HCT116 (cell line): ENCODE measurements around the gene NDUFS5. TPM values are rescaled to one million over a fixed set of nuclear protein-coding genes. Genes with fewer than 3 reads are reported as not detected.

Experiments used
- ATAC-seq: fragments of 200-7000 bp; cut with Tn5 transposase; 2 replicates; pipeline ENCODE4 v1.9.1; 2020; ENCODE audit warnings: mild to moderate bottlenecking, moderate library complexity
- BruUV-seq: library from RNA; stranded (reverse); fragments of 400-500 nt; replicated peaks from 2 replicates; lab custom pipeline; 2021; lab: Mats Ljungman, UMichigan
- CTCF ChIA-PET: fragments of 300-600 bp; sonication (Branson Sonifier 250); formaldehyde crosslinking; loops from one replicate; lab custom pipeline; 2021; ENCODE audit warnings: antibody characterized with exemption; lab: Charles Lee
- POLR2A ChIA-PET: fragments of 300-600, 350-600 bp; sonication (Branson Sonifier 250); formaldehyde crosslinking; loops from one replicate; lab custom pipeline; 2021; ENCODE audit warnings: antibody characterized with exemption; lab: Charles Lee
- RAD21 ChIA-PET, 2 experiments: fragments of 300-600 bp; sonication (Branson Sonifier 250); formaldehyde crosslinking; loops; one replicate each; lab custom pipeline; 2023; ENCODE audit warnings: low total read pairs in 2 of 2; ENCODE audit not compliant: uncharacterized antibody in 2 of 2, unreplicated experiment in 2 of 2, low non-redundant PET in 1 of 2; lab: Charles Lee
- DNase-seq: peaks from one replicate; pipeline ENCODE4 v3.0.0-alpha.2; 2010; ENCODE audit warnings: low read depth, low spot score
- H2AFZ ChIP-seq: fragments of 200-600 bp; shearing (Covaris generic), sonication (generic); 2 replicates; pipeline ENCODE4 v1.6.1; 2017; ENCODE audit warnings: low read depth, mixed run types, mixed read lengths, antibody characterized with exemption, low read length; ENCODE audit not compliant: poor library complexity, severe bottlenecking
- H3K27ac ChIP-seq: 2 replicates; pipeline ENCODE4 v1.5.1; 2012; ENCODE audit warnings: low read depth, low read length
- H3K27me3 ChIP-seq: fragments of 200-600 bp; sonication (generic); 2 replicates; pipeline ENCODE4 v1.6.1; 2016; ENCODE audit warnings: mixed run types, low read length, mixed read lengths; ENCODE audit not compliant: insufficient read depth
- H3K36me3 ChIP-seq, 2 experiments: fragments of 200-500 bp in 1 of 2; fragments of 200-600 bp in 1 of 2; sonication (Bioruptor generic) in 1 of 2; sonication (generic) in 1 of 2; 2 replicates each; pipeline versions ENCODE4 v1.5.1 to v1.6.1; 2014 to 2016; ENCODE audit warnings: low read length in 2 of 2, inconsistent platforms in 1 of 2, mixed read lengths in 1 of 2, mixed run types in 1 of 2; ENCODE audit not compliant: insufficient read depth in 2 of 2, control insufficient read depth in 1 of 2
- H3K4me1 ChIP-seq, 2 experiments: fragments of 200-600 bp in 1 of 2; sonication (generic) in 1 of 2; 2 replicates each; pipeline versions ENCODE4 v1.5.1 to v1.6.1; 2012 to 2017; ENCODE audit warnings: low read length in 2 of 2, inconsistent platforms in 1 of 2, mild to moderate bottlenecking in 1 of 2, mixed read lengths in 1 of 2, mixed run types in 1 of 2, moderate library complexity in 1 of 2; ENCODE audit not compliant: insufficient read depth in 2 of 2, control insufficient read depth in 1 of 2
- H3K4me2 ChIP-seq: fragments of 200-600 bp; sonication (generic); 2 replicates; pipeline ENCODE4 v1.6.1; 2017; ENCODE audit warnings: mixed run types, low read length, mixed read lengths
- H3K4me3 ChIP-seq, 2 experiments: fragments of 200-600 bp in 1 of 2; sonication (generic) in 1 of 2; replicated peaks in 1 of 2; 2 replicates each; pipeline ENCODE4 v1.5.1; 2011 to 2016; ENCODE audit warnings: low read length in 2 of 2, control low read depth in 1 of 2, low read depth in 1 of 2, mild to moderate bottlenecking in 1 of 2, mixed read lengths in 1 of 2, mixed run types in 1 of 2
- H3K79me2 ChIP-seq: fragments of 200-600 bp; sonication (generic); 2 replicates; pipeline ENCODE4 v1.6.1; 2017; ENCODE audit warnings: mild to moderate bottlenecking, mixed run types, low read length, moderate library complexity, mixed read lengths; ENCODE audit not compliant: insufficient read depth
- H3K9ac ChIP-seq: fragments of 200-600 bp; sonication (generic); 2 replicates; pipeline ENCODE4 v1.6.1; 2016; ENCODE audit warnings: low read length, mixed read lengths
- H3K9me2 ChIP-seq: fragments of 200-600 bp; sonication (generic), shearing (Covaris generic); 2 replicates; pipeline ENCODE4 v1.6.1; 2017; ENCODE audit warnings: mixed run types, mild to moderate bottlenecking, moderate library complexity; ENCODE audit not compliant: insufficient read depth
- H3K9me3 ChIP-seq, 2 experiments: fragments of 200-500 bp in 1 of 2; fragments of 200-600 bp in 1 of 2; sonication (Bioruptor generic) in 1 of 2; sonication (generic) in 1 of 2; 2 replicates each; pipeline ENCODE4 v1.6.1; 2014 to 2017; ENCODE audit warnings: low read length in 2 of 2, mixed read lengths in 2 of 2, inconsistent platforms in 1 of 2, low read depth in 1 of 2, mild to moderate bottlenecking in 1 of 2, mixed run types in 1 of 2, moderate library complexity in 1 of 2; ENCODE audit not compliant: control insufficient read depth in 1 of 2, insufficient read depth in 1 of 2
- H4K20me1 ChIP-seq: fragments of 200-600 bp; sonication (generic), shearing (Covaris generic); 2 replicates; pipeline ENCODE4 v1.6.1; 2017; ENCODE audit warnings: mixed run types, mild to moderate bottlenecking, moderate library complexity; ENCODE audit not compliant: insufficient read depth
- CBX3 ChIP-seq: IDR thresholded peaks from 2 replicates; pipeline ENCODE4 v1.6.1; 2012; ENCODE audit warnings: low read depth
- CTCF ChIP-seq, 3 experiments: fragments of 200-600 bp in 1 of 3; sonication (generic) in 1 of 3; IDR thresholded peaks in 2 of 3; conservative IDR thresholded peaks in 1 of 3; 2 replicates each; pipeline ENCODE4 v1.5.1; 2012 to 2017; ENCODE audit warnings: low read depth in 2 of 3, low read length in 2 of 3, antibody characterized with exemption in 1 of 3, borderline replicate concordance in 1 of 3, control low read depth in 1 of 3, mild to moderate bottlenecking in 1 of 3, mixed read lengths in 1 of 3, mixed run types in 1 of 3, moderate library complexity in 1 of 3; ENCODE audit not compliant: insufficient read depth in 1 of 3
- EGR1 ChIP-seq: IDR thresholded peaks from 2 replicates; pipeline ENCODE4 v1.6.1; 2012; ENCODE audit warnings: low read depth
- ELF1 ChIP-seq: IDR thresholded peaks from 2 replicates; pipeline ENCODE4 v1.6.1; 2012; ENCODE audit warnings: low read depth, borderline replicate concordance
- EZH2phosphoT487 ChIP-seq: fragments of 200-600 bp; IDR thresholded peaks from 2 replicates; pipeline ENCODE4 v1.6.1; 2018; ENCODE audit warnings: antibody characterized with exemption, borderline replicate concordance
- FOSL1 ChIP-seq: IDR thresholded peaks from 2 replicates; pipeline ENCODE4 v1.6.1; 2012; ENCODE audit warnings: low read depth
- POLR2AphosphoS5 ChIP-seq: IDR thresholded peaks from 2 replicates; pipeline ENCODE4 v1.6.1; 2011; ENCODE audit warnings: mild to moderate bottlenecking, low read depth, low read length, moderate library complexity
- TCF7L2 ChIP-seq: IDR thresholded peaks from 2 replicates; pipeline ENCODE4 v1.7.0; 2011; ENCODE audit warnings: borderline replicate concordance, inconsistent platforms; ENCODE audit not compliant: insufficient read depth, insufficient read length; ENCODE audit errors: extremely low read depth
- YY1 ChIP-seq: IDR thresholded peaks from 2 replicates; pipeline ENCODE4 v1.6.1; 2011; ENCODE audit warnings: low read length, low read depth, moderate library complexity, mild to moderate bottlenecking; ENCODE audit not compliant: insufficient replicate concordance; ENCODE audit errors: extremely low read depth
- ZBTB33 ChIP-seq: IDR thresholded peaks from 2 replicates; pipeline ENCODE4 v1.6.1; 2011; ENCODE audit warnings: mild to moderate bottlenecking, low read length, moderate library complexity; ENCODE audit not compliant: insufficient replicate concordance; ENCODE audit errors: extremely low read depth
- ZFX ChIP-seq: fragments of 450-650 bp; IDR thresholded peaks from 2 replicates; pipeline ENCODE4 v1.6.1; 2017
- ZNF274 ChIP-seq: fragments of 200-500 bp; sonication (Bioruptor generic); IDR thresholded peaks from 2 replicates; pipeline ENCODE4 v1.6.1; 2014; ENCODE audit warnings: mild to moderate bottlenecking, low read depth, low read length, inconsistent platforms
- intact Hi-C: fragments of 100-400 bp; cut with micrococcal nuclease; formaldehyde crosslinking; loops from 2 replicates; pipeline ENCODE4 v1.10.0; 2022
- total RNA-seq: library from RNA; stranded (reverse); gene quantifications from one replicate; pipeline ENCODE4 v1.2.1, GENCODE V29; 2021; ENCODE audit not compliant: unreplicated experiment

Gene NDUFS5
- total RNA-seq, 1 experiment from 2014 or later: 263 TPM

GRCh38 chr1:39046613-39047210 lies 20.6 kb downstream of the NDUFS5 start:
- ChIA-PET POLR2A (interaction anchor here (2.0 kb wide), 1 partner anchor 21 kb away, joined by 5 read pairs; the partner anchor contains the start of gene NDUFS5), CTCF (no interaction called here), RAD21 (no interaction called here)
- no peaks in the 10 kb centered on the region for H3K79me2 ChIP-seq
- H3K27ac ChIP-seq: no peak overlapping the region
- no peaks in the 10 kb centered on the region for H3K9me2 ChIP-seq
- no peaks in the 10 kb centered on the region for H3K9me3 ChIP-seq
- intact Hi-C loops: no loop called here
- no peaks in the 10 kb centered on the region for H3K27me3 ChIP-seq
- DNase-seq (no peak), ATAC-seq (no peak)
- no peak overlapping the region for H3K4me2 ChIP-seq
- BruUV-seq: no TSS peak
- no peak overlapping the region for H3K4me3 ChIP-seq
- no peaks in the 10 kb centered on the region for H4K20me1 ChIP-seq
- no peak overlapping the region for H2AFZ ChIP-seq
- peaks cover 4 to 5% of the 10 kb centered on the region in 2 experiments; a peak in 3 of 4 replicates for H3K4me1 ChIP-seq
- TF ChIP-seq EGR1: no peak
- no peak for TF ChIP-seq ZNF274
- no peak for TF ChIP-seq TCF7L2
- no peak overlapping the region for H3K9ac ChIP-seq
- no peaks in the 10 kb centered on the region for H3K36me3 ChIP-seq

GRCh38 chr1:39047374-39048229 lies 21.5 kb downstream of the NDUFS5 start:
- no peak for ATAC-seq
- CTCF ChIA-PET: no interaction called here
- intact Hi-C loops: no loop called here
- H2AFZ ChIP-seq: no peak overlapping the region
- RAD21 ChIA-PET: no interaction called here
- no TSS peak for BruUV-seq
- H3K36me3 ChIP-seq: no peaks in the 10 kb centered on the region
- no peaks in the 10 kb centered on the region for H3K79me2 ChIP-seq
- POLR2A ChIA-PET: interaction anchor here (0.8 to 2.0 kb wide), 3 partner anchors 14 to 22 kb away, joined by 3 to 5 read pairs (median 3); partner anchors contain the start of gene NDUFS5
- no peaks in the 10 kb centered on the region for H4K20me1 ChIP-seq
- H3K4me1 ChIP-seq: peaks cover 4 to 5% of the 10 kb centered on the region in 2 experiments; a peak in 3 of 4 replicates
- H3K9me2 ChIP-seq: no peaks in the 10 kb centered on the region
- no peak for TF ChIP-seq CTCF (IDR thresholded peaks at IDR 0.05 in 2 of 3, conservative IDR thresholded peaks at IDR 0.05 in 1 of 3; ENCODE audit: borderline replicate concordance in 1 of 3, insufficient read depth in 1 of 3, low read depth in 2 of 3, low read length in 2 of 3)
- no peak for TF ChIP-seq ZNF274
- TF ChIP-seq CBX3: no peak
- TF ChIP-seq ELF1: no peak
- no peak for TF ChIP-seq FOSL1
- no peak for TF ChIP-seq EZH2phosphoT487
- TF ChIP-seq ZBTB33: no peak
- no peak for TF ChIP-seq YY1
- TF ChIP-seq POLR2AphosphoS5: no peak
- no peak for TF ChIP-seq TCF7L2
- TF ChIP-seq ZFX: no peak
- no peak overlapping the region for H3K9ac ChIP-seq
- H3K4me2 ChIP-seq: no peak overlapping the region
- no peak overlapping the region for H3K4me3 ChIP-seq
- no peak for DNase-seq
- H3K27me3 ChIP-seq: no peaks in the 10 kb centered on the region
- H3K27ac ChIP-seq: no peak overlapping the region
- H3K9me3 ChIP-seq: no peaks in the 10 kb centered on the region
